K562 (cell line): ENCODE data around the gene CCDC33. TPM values are rescaled to one million over a fixed set of nuclear protein-coding genes. Genes with fewer than 3 reads are reported as not detected.

Experiments
- ATAC-seq: fragments of 200-7000 bp; cut with Tn5 transposase; 3 replicates; pipeline ENCODE4 v1.9.1; 2020; ENCODE audit warnings: moderate library complexity
- BruUV-seq: library from RNA; stranded (reverse); fragments of 400-500 nt; replicated peaks from 2 replicates; lab custom pipeline; 2021; lab: Mats Ljungman, UMichigan
- CTCF ChIA-PET: fragments of 300-600 bp; formaldehyde crosslinking; extraction: SDS; loops from one replicate; lab custom pipeline; 2021; ENCODE audit warnings: low intra/inter-chr PET ratio; lab: Yijun Ruan, JAX
- POLR2A ChIA-PET: fragments of 300-600, 350-650 bp; sonication (Branson Sonifier 250); formaldehyde crosslinking; extraction: SDS; loops from one replicate; lab custom pipeline; 2021; ENCODE audit warnings: antibody characterized with exemption, inconsistent platforms; lab: Yijun Ruan, JAX
- DNase-seq, 4 experiments: peaks; one replicate each; pipeline versions ENCODE4 v3.0.0 to v3.0.0-alpha.2; 2011 to 2018; ENCODE audit warnings: low spot score in 3 of 4, mixed read lengths in 3 of 4; ENCODE audit errors: extremely low read depth in 1 of 4
- FAIRE-seq: peaks from 2 replicates; lab custom pipeline; 2011; peaks lifted over from hg19 to GRCh38; lab: Jason Lieb, UNC
- H2AFZ ChIP-seq: 2 replicates; pipeline ENCODE4 v1.6.0; 2011; ENCODE audit warnings: low read depth, low read length, control low read depth, inconsistent platforms
- H3K27ac ChIP-seq: fragments of 200-600 bp; 3 replicates; pipeline ENCODE4 v1.8.0; 2011; ENCODE audit warnings: low read depth, mild to moderate bottlenecking, control low read depth, inconsistent platforms, low read length, moderate library complexity, mixed read lengths; ENCODE audit errors: extremely low read depth
- H3K27me3 ChIP-seq, 2 experiments: fragments of 300-600 bp in 1 of 2; 2 replicates in 1 of 2; 3 replicates in 1 of 2; pipeline versions ENCODE4 v1.6.0 to v1.8.0; 2011; ENCODE audit warnings: inconsistent platforms in 2 of 2, low read length in 2 of 2, mild to moderate bottlenecking in 1 of 2, mixed read lengths in 1 of 2, moderate library complexity in 1 of 2; ENCODE audit not compliant: control insufficient read depth in 2 of 2, insufficient read depth in 2 of 2
- H3K36me3 ChIP-seq: fragments of 300-600 bp; 3 replicates; pipeline ENCODE4 v1.8.0; 2011; ENCODE audit warnings: mild to moderate bottlenecking, low read length, inconsistent platforms; ENCODE audit not compliant: control insufficient read depth, insufficient read depth
- H3K4me1 ChIP-seq, 2 experiments: fragments of 200-600 bp in 1 of 2; replicated peaks in 1 of 2; 2 replicates in 1 of 2; 3 replicates in 1 of 2; pipeline versions ENCODE4 v1.5.1 to v1.8.0; 2011; ENCODE audit warnings: inconsistent platforms in 2 of 2, low read length in 2 of 2, mild to moderate bottlenecking in 1 of 2, mixed read lengths in 1 of 2, moderate library complexity in 1 of 2; ENCODE audit not compliant: control insufficient read depth in 2 of 2, insufficient read depth in 2 of 2
- H3K4me2 ChIP-seq: 2 replicates; pipeline ENCODE4 v1.6.1; 2011; ENCODE audit warnings: low read length, control low read depth, inconsistent platforms, mixed read lengths; ENCODE audit not compliant: insufficient read depth
- H3K4me3 ChIP-seq: fragments of 200-600 bp; sonication (generic), shearing (Covaris generic); 2 replicates; pipeline ENCODE4 v1.5.1; 2016; ENCODE audit warnings: control low read depth, inconsistent platforms
- H3K79me2 ChIP-seq: fragments of 200-600 bp; 3 replicates; pipeline ENCODE4 v1.8.0; 2011; ENCODE audit warnings: low read length, inconsistent platforms; ENCODE audit not compliant: control insufficient read depth, insufficient read depth
- H3K9ac ChIP-seq, 2 experiments: 2 replicates each; pipeline versions ENCODE4 v1.6.0 to v1.6.1; 2011; ENCODE audit warnings: low read depth in 2 of 2, low read length in 2 of 2, control low read depth in 1 of 2, inconsistent platforms in 1 of 2, mild to moderate bottlenecking in 1 of 2, mixed read lengths in 1 of 2; ENCODE audit not compliant: insufficient read depth in 1 of 2
- H3K9me1 ChIP-seq: one replicate; pipeline ENCODE4 v1.6.0; 2011; ENCODE audit warnings: inconsistent platforms, mild to moderate bottlenecking, low read length, moderate library complexity; ENCODE audit not compliant: control insufficient read depth, insufficient read depth
- H3K9me3 ChIP-seq: replicated peaks from 2 replicates; pipeline ENCODE4 v1.5.1; 2011; ENCODE audit warnings: low read depth, low read length, inconsistent platforms; ENCODE audit not compliant: control insufficient read depth, insufficient read depth
- H4K20me1 ChIP-seq: replicated peaks from 2 replicates; pipeline ENCODE4 v1.6.1; 2011; ENCODE audit warnings: low read length, inconsistent platforms, mixed read lengths; ENCODE audit not compliant: control insufficient read depth, insufficient read depth
- E2F4 ChIP-seq: sonication (generic); formaldehyde crosslinking; IDR thresholded peaks from 2 replicates; pipeline ENCODE4 v1.8.0; 2022; ENCODE audit warnings: mild to moderate bottlenecking, low read depth, missing genetic modification reagents
- ELF1 ChIP-seq: fragments of 200-800 bp; sonication (Bioruptor generic); IDR thresholded peaks from 2 replicates; pipeline ENCODE4 v1.6.1; 2016; ENCODE audit warnings: missing genetic modification characterization, missing compliant biosample characterization
- NFYB ChIP-seq: IDR thresholded peaks from 2 replicates; pipeline ENCODE4 v1.6.1; 2011; ENCODE audit warnings: mild to moderate bottlenecking, moderate library complexity; ENCODE audit not compliant: insufficient read length; ENCODE audit errors: extremely low read depth
- TRIM24 ChIP-seq, 2 experiments: fragments of 450-650 bp; IDR thresholded peaks; 2 replicates each; pipeline ENCODE4 v1.6.1; 2016
- ZNF41 ChIP-seq: fragments of 250-450 bp; sonication (Bioruptor Pico); conservative IDR thresholded peaks from 2 replicates; pipeline ENCODE4 v1.4.0; 2020; ENCODE audit warnings: mild to moderate bottlenecking
- WGBS: fragments of 100-300 bp; shearing (Covaris generic); methylation state at CpG from one replicate; pipeline ENCODE4 v1.1.6; 2016; ENCODE audit warnings: low coverage, mixed read lengths; ENCODE audit not compliant: insufficient coverage; ENCODE audit errors: missing lambda C conversion rate; 5-methylcytosine and 5-hydroxymethylcytosine counted together
- in situ Hi-C: fragments of 300-500 bp; cut with MboI; formaldehyde crosslinking; loops from 4 replicates; pipeline ENCODE4 v1.15.0; 2018; ENCODE audit warnings: inconsistent platforms, mixed read lengths
- intact Hi-C: fragments of 100-400 bp; cut with micrococcal nuclease; formaldehyde crosslinking; loops from 2 replicates; pipeline ENCODE4 v1.14.2; 2022
- polyA plus RNA-seq, 8 experiments: library from polyadenylated mRNA; depleted of rRNA in 4 of 8; stranded (reverse) in 5 of 8; unstranded in 3 of 8; fragments of >200 nt; fragmentation: Nextera tagmentation in 2 of 8; fragmentation: Illumina TruSeq in 1 of 8; extraction: Ambion mirVana in 2 of 8; extraction: Trizol in 1 of 8; gene quantifications; 2 replicates each; pipeline versions ENCODE4 v1.2.1 to v1.2.3, GENCODE V29; 2011 to 2014; ENCODE audit warnings: inconsistent platforms in 1 of 8, missing spikeins in 1 of 8
- total RNA-seq, 7 experiments: library from RNA; depleted of rRNA in 6 of 7; stranded (reverse); fragments of >200 nt in 6 of 7; fragmentation: Illumina TruSeq in 2 of 7; extraction: Trizol in 2 of 7; gene quantifications; 2 replicates each; pipeline versions ENCODE4 v1.2.1 to v1.2.3, GENCODE V29; 2011 to 2021; ENCODE audit warnings: low replicate concordance in 1 of 7
- TF ChIP-seq, protein P1 (sequence below): fragments of 250-450 bp; sonication (Bioruptor Pico); IDR thresholded peaks from 2 replicates; pipeline ENCODE4 v1.4.0; 2020; ENCODE audit warnings: borderline replicate concordance
- TF ChIP-seq, protein P2 (sequence below): fragments of 250-450 bp; sonication (Bioruptor Pico); IDR thresholded peaks from 2 replicates; pipeline ENCODE4 v1.8.0; 2021; ENCODE audit warnings: moderate library complexity, mild to moderate bottlenecking, inconsistent platforms

The CCDC33 gene
- total and polyA plus RNA-seq, 9 of the 15 experiments (the other 6 are each of a cell fraction or from before 2014, with no cell fraction given) = 0.08 to 1.1 (median 0.15) TPM; not detected in 4

DNA sequence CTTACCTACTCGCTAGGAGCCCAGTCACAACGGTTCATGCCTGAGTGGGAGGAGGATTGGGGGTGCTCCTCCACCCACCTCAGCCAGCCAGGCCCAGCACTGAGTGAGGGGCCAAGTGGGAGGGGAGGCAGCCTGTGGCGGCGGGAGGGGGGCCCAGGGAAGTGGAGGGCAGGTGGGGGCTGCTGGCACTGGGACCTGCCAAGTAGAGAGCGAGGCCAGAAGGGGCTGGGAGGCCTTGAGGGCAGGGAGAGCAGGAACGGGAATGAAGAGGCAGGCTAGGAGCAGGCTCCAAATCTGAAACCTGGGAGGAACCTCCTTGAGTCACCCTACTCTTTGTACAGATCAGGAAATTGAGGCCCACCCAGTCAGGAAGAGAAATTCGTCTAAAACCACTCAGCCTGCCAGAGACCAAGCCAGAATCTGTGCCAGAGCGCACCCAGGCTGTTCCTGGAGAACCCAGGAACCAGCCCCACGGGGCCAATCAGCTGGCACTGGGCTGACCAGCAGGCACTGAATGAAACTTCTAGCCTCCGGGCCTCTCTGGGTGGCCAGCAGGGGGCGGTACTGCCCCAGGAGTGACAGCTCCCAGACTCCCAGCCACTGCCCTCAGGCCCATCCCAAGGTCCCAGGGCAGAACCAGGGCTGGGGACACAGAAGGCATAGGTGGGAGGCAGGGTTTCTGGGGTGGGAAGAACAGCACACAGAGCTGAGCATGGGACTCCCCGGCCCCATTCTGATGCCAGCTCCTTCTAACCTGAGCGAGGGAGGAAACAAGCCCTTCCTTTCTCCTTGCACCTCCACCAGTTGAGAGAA, 146.1 kb downstream of the CCDC33 start:
- H3K9ac ChIP-seq = peak overlapping the region in 1 of 2 experiments; percentile 24; a peak in 1 of 4 replicates
- no peak overlapping the region for H3K27ac ChIP-seq
- H3K4me2 ChIP-seq = no peak overlapping the region
- H3K36me3 ChIP-seq = no peaks in the 10 kb centered on the region
- BruUV-seq = no TSS peak
- in situ Hi-C loops = no loop called here
- ATAC-seq (peak; percentile 94), FAIRE-seq (peak; percentile 81), DNase-seq (peak; percentile 86 to 90 (median 90))
- H3K4me1 ChIP-seq = peaks cover 24 to 48% of the 10 kb centered on the region in 2 experiments
- no peaks in the 10 kb centered on the region for H4K20me1 ChIP-seq
- ChIA-PET POLR2A (interaction anchor here (0.6 to 3.9 kb wide), 6 partner anchors 21 to 233 kb away, joined by 3 to 12 read pairs (median 4); partner anchors contain the start of genes CLK3, SEMA7A and UBL7), CTCF (interaction anchor here (0.9 to 5.9 kb wide), 7 partner anchors 9 to 250 kb away, joined by 3 to 102 read pairs (median 5); partner anchors contain the start of gene SEMA7A)
- H3K4me3 ChIP-seq = no peak overlapping the region
- H2AFZ ChIP-seq = 0 out of 2 replicates have a peak overlapping the region, but pooled peaks have one; percentile 28
- intact Hi-C loops = loop anchor here (1.0 to 2.0 kb wide), 3 partner anchors 56 to 109 kb away; no protein-coding TSS in a partner anchor
- H3K79me2 ChIP-seq = no peaks in the 10 kb centered on the region
- H3K27me3 ChIP-seq = no peaks in the 10 kb centered on the region
- WGBS = 32% methylated on average over 10 of the region's 13 CpGs
- H3K9me3 ChIP-seq = no peaks in the 10 kb centered on the region
- no peaks in the 10 kb centered on the region for H3K9me1 ChIP-seq
- TF ChIP-seq ELF1 (no peak), TRIM24 (IDR thresholded peaks at IDR 0.05) (no peak), NFYB (peak; percentile 68), ZNF41 (no peak), E2F4 (CRISPR knock-in tag) (no peak)
- TF ChIP-seq, protein P1, sequence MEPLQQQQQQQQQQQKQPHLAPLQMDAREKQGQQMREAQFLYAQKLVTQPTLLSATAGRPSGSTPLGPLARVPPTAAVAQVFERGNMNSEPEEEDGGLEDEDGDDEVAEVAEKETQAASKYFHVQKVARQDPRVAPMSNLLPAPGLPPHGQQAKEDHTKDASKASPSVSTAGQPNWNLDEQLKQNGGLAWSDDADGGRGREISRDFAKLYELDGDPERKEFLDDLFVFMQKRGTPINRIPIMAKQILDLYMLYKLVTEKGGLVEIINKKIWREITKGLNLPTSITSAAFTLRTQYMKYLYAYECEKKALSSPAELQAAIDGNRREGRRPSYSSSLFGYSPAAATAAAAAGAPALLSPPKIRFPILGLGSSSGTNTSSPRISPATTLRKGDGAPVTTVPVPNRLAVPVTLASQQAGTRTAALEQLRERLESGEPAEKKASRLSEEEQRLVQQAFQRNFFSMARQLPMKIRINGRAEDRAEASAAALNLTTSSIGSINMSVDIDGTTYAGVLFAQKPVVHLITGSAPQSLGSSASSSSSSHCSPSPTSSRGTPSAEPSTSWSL = no peak
- TF ChIP-seq, protein P2, sequence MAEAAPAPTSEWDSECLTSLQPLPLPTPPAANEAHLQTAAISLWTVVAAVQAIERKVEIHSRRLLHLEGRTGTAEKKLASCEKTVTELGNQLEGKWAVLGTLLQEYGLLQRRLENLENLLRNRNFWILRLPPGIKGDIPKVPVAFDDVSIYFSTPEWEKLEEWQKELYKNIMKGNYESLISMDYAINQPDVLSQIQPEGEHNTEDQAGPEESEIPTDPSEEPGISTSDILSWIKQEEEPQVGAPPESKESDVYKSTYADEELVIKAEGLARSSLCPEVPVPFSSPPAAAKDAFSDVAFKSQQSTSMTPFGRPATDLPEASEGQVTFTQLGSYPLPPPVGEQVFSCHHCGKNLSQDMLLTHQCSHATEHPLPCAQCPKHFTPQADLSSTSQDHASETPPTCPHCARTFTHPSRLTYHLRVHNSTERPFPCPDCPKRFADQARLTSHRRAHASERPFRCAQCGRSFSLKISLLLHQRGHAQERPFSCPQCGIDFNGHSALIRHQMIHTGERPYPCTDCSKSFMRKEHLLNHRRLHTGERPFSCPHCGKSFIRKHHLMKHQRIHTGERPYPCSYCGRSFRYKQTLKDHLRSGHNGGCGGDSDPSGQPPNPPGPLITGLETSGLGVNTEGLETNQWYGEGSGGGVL (CRISPR knock-in tag) = no peak
